ENCODE data around the gene KRT72. TPM values are rescaled to one million over a fixed set of nuclear protein-coding genes. Genes with fewer than 3 reads are reported as not detected.

The KRT72 gene
- polyA plus RNA-seq, 1 donor, result not detected

DNA sequence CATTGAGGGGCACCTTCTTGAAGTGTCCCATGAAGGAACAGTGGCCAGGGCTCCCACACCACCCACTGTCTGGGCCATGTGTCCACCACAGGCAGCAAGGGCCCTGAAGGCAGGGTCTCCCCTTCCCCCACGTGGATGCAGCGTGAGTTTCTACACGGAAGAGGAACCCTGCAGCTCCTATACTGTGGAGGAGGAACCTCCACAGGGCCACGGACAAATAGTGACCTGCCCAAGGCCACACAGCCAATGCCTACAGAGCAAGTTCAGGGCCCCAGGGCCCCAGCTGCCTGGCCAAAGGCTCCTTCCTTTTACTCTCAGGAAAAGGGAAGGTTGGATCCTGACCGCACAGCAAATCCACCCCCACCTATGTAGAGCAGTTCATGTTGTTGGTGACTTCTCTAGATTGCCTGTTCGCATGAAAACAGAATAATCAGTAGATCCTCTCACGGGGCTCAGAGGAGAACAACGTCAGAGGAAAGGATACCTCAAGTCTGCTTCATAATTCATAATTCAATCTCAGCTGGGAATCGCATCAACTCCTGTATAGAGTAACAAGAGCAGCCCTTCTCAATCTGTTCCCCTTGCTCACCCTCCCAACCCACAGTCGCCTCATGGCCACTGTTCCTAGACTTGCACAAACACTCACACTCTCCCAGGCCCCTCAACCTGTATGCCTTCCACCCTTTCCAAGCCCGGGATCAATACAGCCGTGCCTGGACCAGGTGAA is 28.2 kb upstream of the KRT72 start:
- no peak for DNase-seq

DNA sequence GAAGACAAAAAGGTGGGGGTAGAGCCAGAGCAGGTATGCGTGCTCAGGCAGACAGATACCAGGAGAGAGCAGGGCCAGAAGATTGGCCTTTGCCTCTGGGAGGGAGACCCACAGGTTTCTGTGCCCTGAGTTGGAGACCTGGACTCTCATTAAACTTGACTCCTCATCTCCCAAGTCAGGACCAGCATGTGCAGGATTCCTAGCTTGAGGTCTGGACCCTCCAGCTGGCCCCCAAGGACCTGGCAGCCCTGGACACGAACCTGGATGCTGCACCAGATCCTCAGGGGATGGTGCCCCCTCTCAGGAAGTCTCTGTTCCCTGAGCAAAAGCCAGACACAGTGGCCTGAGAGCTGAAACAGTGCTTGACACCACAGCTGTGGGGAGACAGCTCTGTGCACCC is 27.6 kb upstream of the KRT72 start:
- no peak for DNase-seq

DNA sequence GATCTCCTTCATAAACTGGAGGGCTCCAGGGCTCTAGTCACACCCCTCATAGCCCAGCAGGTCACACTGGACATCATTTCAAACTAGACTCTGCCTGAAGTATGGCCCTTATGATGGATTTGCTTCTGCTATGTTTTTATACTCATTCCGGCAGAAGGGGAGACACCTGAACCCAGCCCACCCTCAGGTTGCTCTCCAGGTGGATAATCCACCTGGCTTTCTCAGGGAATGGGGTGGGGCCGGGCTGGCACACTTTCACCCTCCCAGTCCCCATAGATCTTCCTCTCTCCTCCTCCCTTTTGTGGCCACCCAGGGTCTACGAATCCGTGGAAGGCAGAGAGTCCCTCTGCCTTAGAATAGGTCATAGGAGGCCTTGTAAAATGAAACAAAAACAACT is 26.8 kb upstream of the KRT72 start:
- no peak for DNase-seq

DNA sequence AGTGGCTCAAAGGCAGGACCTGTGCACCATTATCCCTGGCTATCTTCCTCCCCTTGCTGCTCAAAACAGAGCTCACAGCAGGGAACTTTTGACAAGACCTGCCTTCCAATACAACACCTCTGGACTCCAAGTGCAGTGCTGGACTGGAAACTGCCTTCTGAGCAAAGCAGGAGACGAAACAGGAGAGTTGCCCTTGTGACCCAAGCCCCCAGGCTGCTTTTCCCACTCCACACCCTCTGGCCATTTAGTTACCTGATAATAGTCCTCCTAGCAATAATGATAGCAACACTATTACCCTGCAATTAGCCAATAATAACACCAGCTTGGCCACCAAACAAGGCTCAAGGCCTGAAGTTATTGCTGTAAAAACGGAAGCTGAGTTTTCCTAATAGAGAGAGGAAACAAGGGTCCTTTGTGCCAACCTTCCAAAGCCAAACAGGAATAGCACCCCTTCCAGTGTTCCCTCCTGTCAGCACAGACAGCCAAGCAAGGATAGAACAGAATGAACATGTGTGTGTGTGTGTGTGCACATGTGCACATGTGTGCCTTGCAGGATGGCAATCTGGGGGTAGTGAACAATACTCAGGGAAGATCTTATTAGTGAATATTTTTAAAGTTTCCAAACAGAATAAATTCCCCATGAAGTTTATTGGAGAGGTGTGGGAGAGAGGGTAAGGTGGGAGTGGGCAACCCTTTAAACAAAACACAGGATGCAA is 26.3 kb upstream of the KRT72 start:
- no peak for DNase-seq

DNA sequence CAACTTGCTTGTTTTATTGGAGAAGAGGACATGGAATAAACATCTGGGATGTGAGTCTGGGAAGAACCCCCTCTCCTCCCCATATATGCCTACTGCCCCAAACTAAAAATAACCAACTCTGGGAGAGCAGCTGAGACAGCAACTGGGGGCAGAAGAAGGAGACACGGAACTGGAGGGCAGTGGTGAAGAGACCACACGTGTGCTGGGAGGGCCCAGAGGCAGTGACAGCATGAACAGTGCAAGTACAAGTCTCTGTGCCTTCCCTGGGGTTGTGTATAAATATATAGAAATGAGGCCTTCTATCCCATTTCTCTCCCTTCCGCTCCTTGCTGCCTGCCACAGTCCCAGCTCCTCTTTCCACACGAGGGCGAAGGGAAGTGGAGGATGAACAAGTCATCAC is 21.1 kb upstream of the KRT72 start:
- no peak for DNase-seq

DNA sequence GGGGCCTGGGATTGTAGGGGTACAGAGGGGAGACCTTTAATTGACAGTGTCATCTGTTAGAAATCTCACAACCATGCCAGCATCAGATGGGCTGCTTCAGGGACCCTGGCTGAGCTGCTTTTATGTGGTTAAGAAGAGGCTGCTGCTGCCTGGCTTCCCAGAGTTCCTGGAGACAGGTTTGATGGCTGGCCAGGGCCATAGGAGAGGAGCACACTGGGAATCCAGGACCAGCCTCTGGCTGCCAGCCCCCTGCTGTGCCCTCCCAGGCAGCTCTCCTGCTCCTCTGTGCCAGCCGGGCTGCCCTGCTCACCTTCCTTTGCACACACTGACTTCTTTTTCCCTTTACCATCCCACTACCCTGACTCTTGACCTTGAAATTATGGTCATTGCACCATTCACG is 17.6 kb upstream of the KRT72 start:
- no peak for DNase-seq

DNA sequence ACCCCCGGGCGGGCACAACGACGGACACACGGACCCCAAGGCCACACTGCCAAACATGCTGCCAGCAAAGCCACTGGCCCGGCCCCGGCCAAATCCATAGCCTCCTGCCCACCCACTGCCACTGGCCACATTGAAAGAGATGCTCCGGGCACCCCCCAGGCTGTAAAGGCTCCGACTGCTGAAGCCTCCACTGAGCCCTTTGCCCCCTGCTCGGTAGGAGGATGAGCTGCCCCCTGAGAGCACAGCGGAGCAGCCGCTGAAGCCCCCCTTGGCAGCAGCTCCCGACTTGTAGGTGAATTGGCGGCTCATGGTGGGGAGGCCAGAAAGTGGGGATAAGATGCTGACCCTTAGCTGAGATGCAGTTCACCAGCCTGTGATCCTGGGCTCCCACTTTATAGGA is 17.0 kb upstream of the KRT72 start, which contains the start of gene KRT73:
TSS of gene KRT73 (minus strand) at position 344 of the 400 bp plus-strand sequence. CDS start at position 309, 35 bp downstream.
- DNase-seq, result no peak

DNA sequence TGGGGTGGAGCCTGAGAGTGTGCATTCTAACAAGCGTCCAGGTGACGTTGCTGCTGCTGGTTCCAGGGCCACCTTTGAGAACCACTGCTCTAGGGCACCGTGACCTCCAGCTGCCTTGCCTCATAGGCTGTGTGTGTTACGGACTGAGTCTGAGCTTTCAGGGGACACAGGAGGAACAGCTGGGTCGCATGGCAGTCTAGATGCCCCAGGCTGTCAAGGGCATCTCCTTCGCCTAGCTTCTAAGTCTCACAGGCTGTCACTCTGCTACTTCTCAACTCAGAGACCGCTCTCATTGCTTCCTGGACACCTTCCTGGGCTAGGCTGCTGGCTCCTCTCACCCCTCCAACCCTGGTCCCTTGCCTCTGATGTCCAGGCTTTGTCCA is 16.1 kb upstream of the KRT72 start:
- no peak for DNase-seq

- no peak for DNase-seq
Measured at GRCh38 chr12:52616680-52617402, 15.6 kb upstream of the KRT72 start.

DNA sequence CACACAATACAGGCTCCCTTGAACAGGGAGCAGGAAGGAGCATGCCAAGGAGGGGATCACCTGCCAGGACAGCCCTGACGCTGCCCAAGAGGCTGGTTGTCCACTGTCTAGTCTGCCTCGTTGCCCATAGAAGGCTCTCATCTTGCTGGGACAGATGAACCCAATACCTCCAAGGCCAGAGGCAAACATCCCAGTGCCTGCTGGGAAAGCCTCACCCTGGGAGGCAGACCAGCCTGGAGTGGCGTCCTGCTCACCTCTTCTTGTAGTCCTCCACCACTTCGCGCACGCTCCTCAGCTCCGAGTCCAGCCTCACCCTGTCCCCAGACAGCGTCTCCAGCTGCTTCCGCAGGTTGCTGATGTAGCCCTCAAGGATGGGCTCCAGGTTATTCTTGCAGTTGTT is 14.6 kb upstream of the KRT72 start:
- DNase-seq, result no peak

DNA sequence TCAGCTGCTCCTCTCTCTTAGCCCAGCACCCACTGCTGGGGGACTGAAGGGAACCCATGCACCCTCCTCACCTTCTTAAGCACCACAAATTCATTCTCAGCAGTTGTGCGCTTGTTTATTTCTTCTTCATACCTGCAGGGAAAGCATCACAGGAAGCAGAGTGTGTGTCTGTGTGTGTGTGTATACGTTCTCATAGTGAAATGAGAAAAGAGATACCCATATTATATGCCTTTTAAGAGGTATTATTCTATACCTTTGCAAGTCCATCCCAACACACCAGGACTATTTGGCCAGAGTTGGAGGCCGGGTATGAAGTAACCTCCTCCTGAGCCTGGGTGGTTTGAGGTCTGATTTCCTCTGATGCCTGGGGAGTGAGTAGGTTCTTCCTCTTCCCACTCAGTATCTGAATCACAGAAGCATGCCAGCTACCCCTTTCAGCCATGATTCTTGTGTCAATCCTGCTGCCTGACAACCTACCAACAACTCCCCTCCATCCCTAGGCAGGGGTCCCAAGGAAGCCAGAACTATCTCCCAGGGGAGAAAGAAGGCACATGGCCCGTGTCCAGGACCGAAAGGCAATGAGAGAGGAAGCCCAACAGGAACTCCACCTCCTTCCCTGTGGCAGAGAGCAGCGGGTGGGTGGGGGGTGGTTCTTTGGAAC is 14.1 kb upstream of the KRT72 start:
- DNase-seq, result no peak

DNA sequence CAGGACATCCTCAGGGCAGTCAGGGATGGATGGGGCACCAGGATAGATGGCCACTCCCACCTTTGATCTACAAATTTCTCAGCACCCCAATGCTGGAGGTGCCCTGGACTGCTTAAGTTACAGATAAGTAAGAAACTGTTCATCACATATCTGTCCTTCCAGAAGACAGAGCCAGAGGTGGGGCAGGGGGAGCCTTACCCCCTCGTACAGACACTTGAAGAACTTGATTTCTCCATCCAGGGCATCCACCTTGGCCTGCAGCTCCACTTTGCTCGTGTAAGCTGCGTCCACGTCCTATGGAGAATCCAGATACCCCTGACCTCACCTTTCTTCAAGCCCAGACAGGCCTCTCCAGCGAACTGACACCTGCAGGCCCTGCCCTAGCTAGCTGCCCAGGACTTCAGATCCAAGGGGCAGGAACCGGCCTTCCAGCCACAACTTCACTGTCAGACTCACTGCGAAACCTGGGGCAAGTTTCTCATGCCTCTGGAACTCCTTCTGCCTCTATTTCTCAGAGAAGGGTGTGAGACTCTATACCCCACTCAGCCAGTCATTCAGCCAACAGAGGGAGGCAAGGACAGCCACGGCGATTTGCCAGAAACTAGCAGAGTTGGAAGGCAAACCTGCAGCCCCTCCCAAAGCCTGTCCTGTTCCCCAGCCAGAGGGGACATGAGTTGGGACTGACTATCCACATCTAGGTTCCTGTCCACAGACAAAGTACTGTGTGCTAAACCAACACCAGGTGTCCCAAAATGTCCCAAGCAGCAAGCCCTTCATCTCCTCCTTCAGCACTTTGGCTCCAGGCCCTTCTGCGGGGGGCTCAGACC is 13.3 kb upstream of the KRT72 start:
- DNase-seq, result no peak

GRCh38 chr12:52613384-52614030 is 12.2 kb upstream of the KRT72 start:
- no peak for DNase-seq

GRCh38 chr12:52612431-52613383 is 11.4 kb upstream of the KRT72 start:
- DNase-seq, result no peak

GRCh38 chr12:52611080-52611468 is 9.8 kb upstream of the KRT72 start:
- DNase-seq, result no peak

- DNase-seq, result no peak
Measured at GRCh38 chr12:52608826-52609630, 7.8 kb upstream of the KRT72 start.

DNA sequence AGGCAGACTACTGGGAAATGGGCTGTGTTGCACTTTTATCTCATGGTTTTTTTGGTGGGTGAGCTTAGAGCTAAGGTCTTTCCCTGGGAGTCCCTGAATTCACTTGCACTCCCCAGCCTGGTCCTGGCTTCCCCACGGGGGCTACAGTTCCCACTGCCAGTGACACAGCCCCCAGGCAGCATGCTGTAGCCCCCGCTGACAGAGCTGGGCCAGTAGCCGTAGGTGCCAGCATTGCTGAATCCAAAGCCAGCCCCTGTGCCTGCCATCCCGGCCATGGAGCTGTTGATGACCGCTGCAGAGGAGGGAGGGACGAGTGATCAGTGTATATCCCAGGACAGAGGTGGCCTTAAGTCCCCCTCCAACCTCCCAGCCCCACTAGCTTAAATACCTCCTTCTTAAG is 6.9 kb upstream of the KRT72 start:
- DNase-seq, result no peak

- no peak for DNase-seq
Measured at GRCh38 chr12:52607314-52607713, 6.1 kb upstream of the KRT72 start.

- DNase-seq, result no peak
Measured at GRCh38 chr12:52606581-52607218, 5.4 kb upstream of the KRT72 start.
